ENCODE results near the gene USP21.

DNA sequence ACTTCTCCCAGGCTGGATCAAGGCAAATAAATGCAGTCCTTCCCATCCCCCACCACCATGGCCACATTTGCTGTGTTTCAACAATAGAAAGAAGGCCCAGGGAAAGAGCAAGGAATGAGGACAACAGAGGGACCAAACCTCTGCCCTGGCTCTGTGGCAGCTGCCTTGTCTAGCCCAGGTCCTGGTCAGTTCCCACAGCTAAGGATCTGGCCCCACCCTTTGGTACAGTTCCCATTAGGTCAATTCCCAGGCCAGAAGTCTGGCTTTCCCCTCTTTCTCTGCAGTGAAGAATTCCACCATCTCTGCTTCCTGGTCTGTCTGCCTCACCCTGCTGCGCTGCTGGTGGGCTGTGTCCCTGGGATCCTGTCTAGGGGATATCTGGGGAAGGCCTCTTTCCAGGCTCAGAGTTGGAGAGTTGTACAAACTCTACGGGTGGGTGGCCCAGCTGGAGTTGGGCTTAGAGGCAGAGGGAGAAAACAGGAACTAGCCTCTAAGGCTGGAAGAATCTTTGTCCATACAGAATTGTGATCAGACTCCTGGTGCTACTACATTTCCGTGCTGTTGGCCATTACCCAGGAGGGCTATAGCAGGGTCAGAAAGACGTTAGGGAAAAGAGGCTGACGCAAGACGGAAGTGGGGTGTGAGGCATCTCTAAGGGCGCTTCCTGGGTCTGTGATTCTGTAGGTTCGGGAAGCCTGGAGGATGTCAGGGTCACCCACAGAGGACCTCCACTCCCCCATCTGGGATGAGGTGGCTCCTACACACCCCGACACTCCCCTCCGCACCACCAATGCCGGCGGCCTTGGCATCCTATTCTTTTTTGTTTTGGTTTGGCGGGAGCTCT, 41.9 kb downstream of the USP21 start:
- TF ChIP-seq POLR2A (IDR thresholded peaks at IDR 0.05; ENCODE audit: low read length) (no peak), GATA1 (IDR thresholded peaks at IDR 0.05; ENCODE audit: low read depth, low read length) (no peak)

Data from erythroblast (primary cell).